Hepatocyte (in vitro differentiated cells): ENCODE measurements around the gene UBE2Q2.
"Not testable (repeated sequence)": the region's sequence is repeated elsewhere in the genome, so short reads cannot be mapped to it uniquely, and the experiment has no call there.

Experiments used
- CTCF ChIP-seq: fragments of 200-600 bp; sonication (generic); IDR thresholded peaks from 2 replicates; pipeline ENCODE4 v1.5.1; 2016; ENCODE audit warnings: antibody characterized with exemption, mild to moderate bottlenecking; ENCODE audit not compliant: poor library complexity
- EZH2 ChIP-seq: fragments of 200-600 bp; sonication (generic); IDR thresholded peaks from 2 replicates; pipeline ENCODE4 v1.6.1; 2016; ENCODE audit warnings: antibody characterized with exemption, mild to moderate bottlenecking, borderline replicate concordance
- EZH2phosphoT487 ChIP-seq: fragments of 200-600 bp; sonication (generic); IDR thresholded peaks from one replicate; pipeline ENCODE4 v1.6.1; 2018; ENCODE audit warnings: antibody characterized with exemption, mild to moderate bottlenecking, low read depth, moderate library complexity; ENCODE audit not compliant: unreplicated experiment, severe bottlenecking

GRCh38 chr15:75807486-75807885 lies 35.8 kb upstream of the UBE2Q2 start:
- not testable (repeated sequence) for TF ChIP-seq CTCF, EZH2, EZH2phosphoT487
